ENCODE data around the gene NT5C2.
"Not testable (repeated sequence)": the region's sequence is repeated elsewhere in the genome, so short reads cannot be mapped to it uniquely, and the experiment has no call there.

Gene NT5C2

GRCh38 chr10:103193107-103193819 lies at the start of gene NT5C2:
Gene NT5C2 (minus strand): TSS chr10:103193272. CDS start chr10:103174958, 18,314 bp downstream.
- peak; percentile 74 for DNase-seq

- peak; percentile 28 for DNase-seq
Observed at GRCh38 chr10:103241262-103242011, 48.4 kb upstream of the NT5C2 start.

- peak; percentile 70 for DNase-seq
Observed at GRCh38 chr10:103238506-103239252, 45.6 kb upstream of the NT5C2 start.

GRCh38 chr10:103235775-103236174 lies 42.7 kb upstream of the NT5C2 start:
- DNase-seq = no peak

GRCh38 chr10:103232772-103233488 lies 39.9 kb upstream of the NT5C2 start:
- peak; percentile 70 for DNase-seq

GRCh38 chr10:103232131-103232673 lies 39.1 kb upstream of the NT5C2 start:
- DNase-seq = no peak

- DNase-seq = peak; percentile 98
Observed at GRCh38 chr10:103231047-103231551, 38.0 kb upstream of the NT5C2 start.

GRCh38 chr10:103227416-103227815 lies 34.3 kb upstream of the NT5C2 start:
- peak; percentile 37 for DNase-seq

GRCh38 chr10:103225939-103226338 lies 32.9 kb upstream of the NT5C2 start:
- no peak for DNase-seq

GRCh38 chr10:103224721-103225120 lies 31.6 kb upstream of the NT5C2 start:
- not testable (repeated sequence) for DNase-seq

- no peak for DNase-seq
Observed at GRCh38 chr10:103224133-103224532, 31.1 kb upstream of the NT5C2 start.

GRCh38 chr10:103216362-103216761 lies 23.3 kb upstream of the NT5C2 start:
- DNase-seq = peak; percentile 78

- DNase-seq = no peak
Observed at GRCh38 chr10:103215601-103216000, 22.5 kb upstream of the NT5C2 start.

GRCh38 chr10:103210262-103210661 lies 17.2 kb upstream of the NT5C2 start:
- not testable (repeated sequence) for DNase-seq

GRCh38 chr10:103207643-103208042 lies 14.6 kb upstream of the NT5C2 start:
- peak; percentile 69 for DNase-seq

- DNase-seq = no peak
Observed at GRCh38 chr10:103207141-103207540, 14.1 kb upstream of the NT5C2 start.

- DNase-seq = not testable (repeated sequence)
Observed at GRCh38 chr10:103206715-103207114, 13.6 kb upstream of the NT5C2 start.

GRCh38 chr10:103205401-103205800 lies 12.3 kb upstream of the NT5C2 start:
- DNase-seq = not testable (repeated sequence)

GRCh38 chr10:103204353-103205255 lies 11.5 kb upstream of the NT5C2 start:
- DNase-seq = peak; percentile 41

- no peak for DNase-seq
Observed at GRCh38 chr10:103203466-103203865, 10.4 kb upstream of the NT5C2 start.

- DNase-seq = no peak
Observed at GRCh38 chr10:103202319-103202718, 9.2 kb upstream of the NT5C2 start.
